COR-L47 (cell line): ENCODE results near the gene STK40.

Source experiments
- DNase-seq: peaks from one replicate; lab custom pipeline; 2025; lab: John Stamatoyannopoulos, UW

Gene STK40

GRCh38 chr1:36343651-36344394, 41.9 kb downstream of the STK40 start:
- DNase-seq = no peak

GRCh38 chr1:36342426-36343185, 43.1 kb downstream of the STK40 start:
- no peak for DNase-seq

- DNase-seq = no peak
Measured at GRCh38 chr1:36341626-36342320, 44.0 kb downstream of the STK40 start.

- no peak for DNase-seq
Measured at GRCh38 chr1:36339615-36340014, 46.1 kb downstream of the STK40 start.

- DNase-seq = no peak
Measured at GRCh38 chr1:36339215-36339614, 46.5 kb downstream of the STK40 start.

- no peak for DNase-seq
Measured at GRCh38 chr1:36337830-36338229, 47.9 kb downstream of the STK40 start.

GRCh38 chr1:36330940-36331339, 54.8 kb downstream of the STK40 start:
- no peak for DNase-seq

- no peak for DNase-seq
Measured at GRCh38 chr1:36329817-36330216, 55.9 kb downstream of the STK40 start.

- DNase-seq = peak; percentile 33
Measured at GRCh38 chr1:36328713-36329112, 57.0 kb downstream of the STK40 start.

- no peak for DNase-seq
Measured at GRCh38 chr1:36328088-36328480, 57.6 kb downstream of the STK40 start.

- DNase-seq = no peak
Measured at GRCh38 chr1:36327421-36328087, 58.2 kb downstream of the STK40 start.

- peak; percentile 19 for DNase-seq
Measured at GRCh38 chr1:36326499-36326898, 59.2 kb downstream of the STK40 start.

- DNase-seq = no peak
Measured at GRCh38 chr1:36324353-36324703, 61.4 kb downstream of the STK40 start.

- peak; percentile 11 for DNase-seq
Measured at GRCh38 chr1:36323636-36324352, 61.9 kb downstream of the STK40 start, which contains the start of gene EVA1B. Gene EVA1B, minus strand, starts transcription at chr1:36323645. Its CDS starts 608 bp downstream, at chr1:36323037.

GRCh38 chr1:36322786-36323635, 62.7 kb downstream of the STK40 start:
- no peak for DNase-seq

GRCh38 chr1:36322041-36322785, 63.5 kb downstream of the STK40 start:
- DNase-seq = no peak

GRCh38 chr1:36321119-36321951, 64.4 kb downstream of the STK40 start:
- no peak for DNase-seq

- DNase-seq = no peak
Measured at GRCh38 chr1:36320767-36321118, 65.0 kb downstream of the STK40 start.

- no peak for DNase-seq
Measured at GRCh38 chr1:36320291-36320761, 65.4 kb downstream of the STK40 start.
